HCT116 (cell line): ENCODE data around the gene ZNF761. TPM values are rescaled to one million over a fixed set of nuclear protein-coding genes. Genes with fewer than 3 reads are reported as not detected.

ENCODE experiments used
- ATAC-seq: fragments of 200-7000 bp; cut with Tn5 transposase; 2 replicates; pipeline ENCODE4 v1.9.1; 2020; ENCODE audit warnings: mild to moderate bottlenecking, moderate library complexity
- Bru-seq: library from RNA; stranded (reverse); fragments of 400-500 nt; gene quantifications from one replicate; lab custom pipeline; 2021; lab: Mats Ljungman, UMichigan
- BruChase-seq, 2 experiments: library from RNA; stranded (reverse); fragments of 400-500 nt; gene quantifications; one replicate each; lab custom pipeline; 2021; lab: Mats Ljungman, UMichigan
- BruUV-seq: library from RNA; stranded (reverse); fragments of 400-500 nt; replicated peaks from 2 replicates; lab custom pipeline; 2021; lab: Mats Ljungman, UMichigan
- CTCF ChIA-PET: fragments of 300-600 bp; sonication (Branson Sonifier 250); formaldehyde crosslinking; loops from one replicate; lab custom pipeline; 2021; ENCODE audit warnings: antibody characterized with exemption; lab: Charles Lee
- POLR2A ChIA-PET: fragments of 300-600, 350-600 bp; sonication (Branson Sonifier 250); formaldehyde crosslinking; loops from one replicate; lab custom pipeline; 2021; ENCODE audit warnings: antibody characterized with exemption; lab: Charles Lee
- RAD21 ChIA-PET, 2 experiments: fragments of 300-600 bp; sonication (Branson Sonifier 250); formaldehyde crosslinking; loops; one replicate each; lab custom pipeline; 2023; ENCODE audit warnings: low total read pairs in 2 of 2; ENCODE audit not compliant: uncharacterized antibody in 2 of 2, unreplicated experiment in 2 of 2, low non-redundant PET in 1 of 2; lab: Charles Lee
- DNase-seq: peaks from one replicate; pipeline ENCODE4 v3.0.0-alpha.2; 2010; ENCODE audit warnings: low read depth, low spot score
- H2AFZ ChIP-seq: fragments of 200-600 bp; shearing (Covaris generic), sonication (generic); 2 replicates; pipeline ENCODE4 v1.6.1; 2017; ENCODE audit warnings: low read depth, mixed run types, mixed read lengths, antibody characterized with exemption, low read length; ENCODE audit not compliant: poor library complexity, severe bottlenecking
- H3K27ac ChIP-seq: 2 replicates; pipeline ENCODE4 v1.5.1; 2012; ENCODE audit warnings: low read depth, low read length
- H3K27me3 ChIP-seq: fragments of 200-600 bp; sonication (generic); 2 replicates; pipeline ENCODE4 v1.6.1; 2016; ENCODE audit warnings: mixed run types, low read length, mixed read lengths; ENCODE audit not compliant: insufficient read depth
- H3K36me3 ChIP-seq, 2 experiments: fragments of 200-500 bp in 1 of 2; fragments of 200-600 bp in 1 of 2; sonication (Bioruptor generic) in 1 of 2; sonication (generic) in 1 of 2; 2 replicates each; pipeline versions ENCODE4 v1.5.1 to v1.6.1; 2014 to 2016; ENCODE audit warnings: low read length in 2 of 2, inconsistent platforms in 1 of 2, mixed read lengths in 1 of 2, mixed run types in 1 of 2; ENCODE audit not compliant: insufficient read depth in 2 of 2, control insufficient read depth in 1 of 2
- H3K4me1 ChIP-seq, 2 experiments: fragments of 200-600 bp in 1 of 2; sonication (generic) in 1 of 2; 2 replicates each; pipeline versions ENCODE4 v1.5.1 to v1.6.1; 2012 to 2017; ENCODE audit warnings: low read length in 2 of 2, inconsistent platforms in 1 of 2, mild to moderate bottlenecking in 1 of 2, mixed read lengths in 1 of 2, mixed run types in 1 of 2, moderate library complexity in 1 of 2; ENCODE audit not compliant: insufficient read depth in 2 of 2, control insufficient read depth in 1 of 2
- H3K4me2 ChIP-seq: fragments of 200-600 bp; sonication (generic); 2 replicates; pipeline ENCODE4 v1.6.1; 2017; ENCODE audit warnings: mixed run types, low read length, mixed read lengths
- H3K4me3 ChIP-seq, 2 experiments: fragments of 200-600 bp in 1 of 2; sonication (generic) in 1 of 2; replicated peaks in 1 of 2; 2 replicates each; pipeline ENCODE4 v1.5.1; 2011 to 2016; ENCODE audit warnings: low read length in 2 of 2, control low read depth in 1 of 2, low read depth in 1 of 2, mild to moderate bottlenecking in 1 of 2, mixed read lengths in 1 of 2, mixed run types in 1 of 2
- H3K79me2 ChIP-seq: fragments of 200-600 bp; sonication (generic); 2 replicates; pipeline ENCODE4 v1.6.1; 2017; ENCODE audit warnings: mild to moderate bottlenecking, mixed run types, low read length, moderate library complexity, mixed read lengths; ENCODE audit not compliant: insufficient read depth
- H3K9ac ChIP-seq: fragments of 200-600 bp; sonication (generic); 2 replicates; pipeline ENCODE4 v1.6.1; 2016; ENCODE audit warnings: low read length, mixed read lengths
- H3K9me2 ChIP-seq: fragments of 200-600 bp; sonication (generic), shearing (Covaris generic); 2 replicates; pipeline ENCODE4 v1.6.1; 2017; ENCODE audit warnings: mixed run types, mild to moderate bottlenecking, moderate library complexity; ENCODE audit not compliant: insufficient read depth
- H3K9me3 ChIP-seq, 2 experiments: fragments of 200-500 bp in 1 of 2; fragments of 200-600 bp in 1 of 2; sonication (Bioruptor generic) in 1 of 2; sonication (generic) in 1 of 2; 2 replicates each; pipeline ENCODE4 v1.6.1; 2014 to 2017; ENCODE audit warnings: low read length in 2 of 2, mixed read lengths in 2 of 2, inconsistent platforms in 1 of 2, low read depth in 1 of 2, mild to moderate bottlenecking in 1 of 2, mixed run types in 1 of 2, moderate library complexity in 1 of 2; ENCODE audit not compliant: control insufficient read depth in 1 of 2, insufficient read depth in 1 of 2
- H4K20me1 ChIP-seq: fragments of 200-600 bp; sonication (generic), shearing (Covaris generic); 2 replicates; pipeline ENCODE4 v1.6.1; 2017; ENCODE audit warnings: mixed run types, mild to moderate bottlenecking, moderate library complexity; ENCODE audit not compliant: insufficient read depth
- CTCF ChIP-seq, 3 experiments: fragments of 200-600 bp in 1 of 3; sonication (generic) in 1 of 3; IDR thresholded peaks in 2 of 3; conservative IDR thresholded peaks in 1 of 3; 2 replicates each; pipeline ENCODE4 v1.5.1; 2012 to 2017; ENCODE audit warnings: low read depth in 2 of 3, low read length in 2 of 3, antibody characterized with exemption in 1 of 3, borderline replicate concordance in 1 of 3, control low read depth in 1 of 3, mild to moderate bottlenecking in 1 of 3, mixed read lengths in 1 of 3, mixed run types in 1 of 3, moderate library complexity in 1 of 3; ENCODE audit not compliant: insufficient read depth in 1 of 3
- EGR1 ChIP-seq: IDR thresholded peaks from 2 replicates; pipeline ENCODE4 v1.6.1; 2012; ENCODE audit warnings: low read depth
- ELF1 ChIP-seq: IDR thresholded peaks from 2 replicates; pipeline ENCODE4 v1.6.1; 2012; ENCODE audit warnings: low read depth, borderline replicate concordance
- JUND ChIP-seq: IDR thresholded peaks from 2 replicates; pipeline ENCODE4 v1.6.1; 2012
- MAX ChIP-seq: IDR thresholded peaks from 2 replicates; pipeline ENCODE4 v1.6.1; 2012
- POLR2A ChIP-seq: IDR thresholded peaks from 2 replicates; pipeline ENCODE4 v1.7.0; 2011; ENCODE audit warnings: borderline replicate concordance; ENCODE audit not compliant: insufficient read depth, insufficient read length; ENCODE audit errors: extremely low read depth
- POLR2AphosphoS5 ChIP-seq: IDR thresholded peaks from 2 replicates; pipeline ENCODE4 v1.6.1; 2011; ENCODE audit warnings: mild to moderate bottlenecking, low read depth, low read length, moderate library complexity
- REST ChIP-seq: IDR thresholded peaks from 2 replicates; pipeline ENCODE4 v1.6.1; 2012; ENCODE audit warnings: low read depth
- SIN3A ChIP-seq: IDR thresholded peaks from 2 replicates; pipeline ENCODE4 v1.6.1; 2012; ENCODE audit warnings: low read depth
- SP1 ChIP-seq: IDR thresholded peaks from 2 replicates; pipeline ENCODE4 v1.6.1; 2012; ENCODE audit warnings: low read depth
- intact Hi-C: fragments of 100-400 bp; cut with micrococcal nuclease; formaldehyde crosslinking; loops from 2 replicates; pipeline ENCODE4 v1.10.0; 2022
- long read RNA-seq: library from polyadenylated mRNA; unstranded; transcript quantifications from one replicate; pipeline ENCODE4 v2.0.0, GENCODE V29; 2021; ENCODE audit not compliant: unreplicated experiment
- polyA plus RNA-seq: library from polyadenylated mRNA; unstranded; fragments of >200 nt; gene quantifications from 2 replicates; pipeline ENCODE4 v1.2.1, GENCODE V29; 2012; ENCODE audit warnings: missing spikeins
- total RNA-seq: library from RNA; stranded (reverse); gene quantifications from one replicate; pipeline ENCODE4 v1.2.1, GENCODE V29; 2021; ENCODE audit not compliant: unreplicated experiment

The ZNF761 gene
- total RNA-seq = 8.8 TPM
- 6.0 and 6.9 TPM in 2 replicates for polyA plus RNA-seq
- percentile 64 among the genes with signal in this experiment for Bru-seq, nascent RNA
- BruChase-seq, experiment 1, labeled RNA remaining after a 6-hour chase = percentile 81 among the genes with signal in this experiment
- BruChase-seq, experiment 2, labeled RNA remaining after a 2-hour chase = percentile 80 among the genes with signal in this experiment
- long read RNA-seq, partial matches to known transcripts = 1 of 17 reads
- long read RNA-seq, other reads (novel, unspliced or antisense) = 16 of 17 reads

- RAD21 ChIA-PET = no interaction called here
- Histone ChIP-seq H3K9me2 (no peaks in the 10 kb centered on the region), H3K4me2 (peak within 1 kb of the TSS; percentile 88), H3K36me3 (peaks cover 5 to 28% of the 10 kb centered on the region in 2 experiments; a peak in 3 of 4 replicates), H3K9me3 (no peaks in the 10 kb centered on the region; a peak in 1 of 4 replicates), H2AFZ (no peak within 1 kb of the TSS), H3K4me3 (peak within 1 kb of the TSS; percentile 74 to 86), H3K27ac (peak within 1 kb of the TSS; percentile 74), H3K27me3 (no peaks in the 10 kb centered on the region), H3K9ac (peak within 1 kb of the TSS; percentile 82), H3K4me1 (peaks cover 0 to 5% of the 10 kb centered on the region in 2 experiments; a peak in 3 of 4 replicates)
- CTCF ChIA-PET = no interaction called here
- BruUV-seq = no TSS peak
- DNase-seq (peak; percentile 84), ATAC-seq (peak; percentile 99)
- POLR2A ChIA-PET = no interaction called here
- intact Hi-C loops = no loop called here
- TF ChIP-seq SP1 (peak; percentile 34; the same call in 1 of the 2 replicates), EGR1 (0 out of 2 replicates have a peak, but pooled peaks have one; percentile 30), POLR2AphosphoS5 (peak; percentile 87), ELF1 (peak; percentile 78), CTCF (IDR thresholded peaks at IDR 0.05 in 2 of 3, conservative IDR thresholded peaks at IDR 0.05 in 1 of 3; ENCODE audit: borderline replicate concordance in 1 of 3, insufficient read depth in 1 of 3, low read depth in 2 of 3, low read length in 2 of 3) (peak in 1 of 3 experiments; percentile 33; a peak in 3 of 6 replicates), JUND (no peak), SIN3A (no peak), MAX (peak; percentile 53; the same call in 1 of the 2 replicates), REST (no peak), POLR2A (peak; percentile 34)
- TF ChIP-seq, all 23 proteins: peak for 7
- Histone ChIP-seq H4K20me1 (no peaks in the 10 kb centered on the region), H3K79me2 (peaks cover 21% of the 10 kb centered on the region)
Observed at GRCh38 chr19:53431399-53432087, at the start of gene ZNF761. TSS of gene ZNF761 (plus strand) at chr19:53431984. CDS start at chr19:53447269, 15,285 bp downstream.
